Stimulated activated CD8-positive, alpha-beta memory T cell treated with anti-CD3 and anti-CD28 coated beads, Interleukin-4, amount 100 ng/mL, for 4 hours (primary cell): ENCODE results near the gene RBP5.

ENCODE experiments used
- DNase-seq, 2 donors: peaks; one replicate each; pipeline ENCODE4 v3.0.0-alpha.2; 2020; ENCODE audit warnings: low read depth in 2 of 2, low spot score in 1 of 2

The RBP5 gene

GRCh38 chr12:7146228-7146627 lies 17.5 kb upstream of the RBP5 start:
- DNase-seq, result no peak

GRCh38 chr12:7145671-7146070 lies 17.0 kb upstream of the RBP5 start:
- DNase-seq, result no peak

GRCh38 chr12:7144414-7145120 lies 15.9 kb upstream of the RBP5 start:
- no peak for DNase-seq

- DNase-seq, result no peak
Observed at GRCh38 chr12:7143564-7143963, 14.9 kb upstream of the RBP5 start.

GRCh38 chr12:7142809-7143465 lies 14.2 kb upstream of the RBP5 start:
- no peak for DNase-seq

- no peak for DNase-seq
Observed at GRCh38 chr12:7142056-7142644, 13.5 kb upstream of the RBP5 start.

GRCh38 chr12:7141351-7142005 lies 12.8 kb upstream of the RBP5 start:
- DNase-seq, result no peak

- DNase-seq, result no peak
Observed at GRCh38 chr12:7139200-7139599, 10.5 kb upstream of the RBP5 start.

GRCh38 chr12:7137908-7138307 lies 9.2 kb upstream of the RBP5 start:
- DNase-seq, result no peak

GRCh38 chr12:7136676-7137075 lies 8.0 kb upstream of the RBP5 start:
- DNase-seq, result no peak

- DNase-seq, result no peak
Observed at GRCh38 chr12:7136071-7136470, 7.4 kb upstream of the RBP5 start.

GRCh38 chr12:7134396-7135166 lies 5.9 kb upstream of the RBP5 start:
- no peak for DNase-seq

GRCh38 chr12:7131502-7131866 lies 2.8 kb upstream of the RBP5 start:
- DNase-seq, result no peak

GRCh38 chr12:7130701-7131501 lies 2.2 kb upstream of the RBP5 start:
- DNase-seq, result peak in 1 of 2 donors; percentile 17

GRCh38 chr12:7129872-7130691 lies 1.4 kb upstream of the RBP5 start, which contains the start of gene CLSTN3:
CLSTN3 (plus strand) TSS chr12:7130371; CDS start chr12:7130649, 278 bp downstream.
- DNase-seq, result peak; percentile 72 to 74

GRCh38 chr12:7129287-7129871 lies 690 bp upstream of the RBP5 start:
- DNase-seq, result no peak

GRCh38 chr12:7127916-7128626 lies 618 bp downstream of the RBP5 start:
- no peak for DNase-seq

GRCh38 chr12:7125632-7126227 lies 3.0 kb downstream of the RBP5 start:
- no peak for DNase-seq
